Body of pancreas (tissue), 4 donors: ENCODE measurements around the gene AP3D1.

ENCODE experiments used
- POLR2A ChIP-seq, 3 donors: fragments of 450-650 bp; IDR thresholded peaks; one replicate each; pipeline ENCODE4 v1.6.1; 2016; ENCODE audit warnings: antibody characterized with exemption in 3 of 3, mild to moderate bottlenecking in 2 of 3
- TF ChIP-seq, protein P1 (sequence below), 7 experiments: fragments of 450-650 bp in 4 of 7; fragments of 200-600 bp in 3 of 7; sonication (generic) in 3 of 7; IDR thresholded peaks; one replicate each; pipeline ENCODE4 v1.5.1; 2016 to 2019; ENCODE audit warnings: antibody characterized with exemption in 7 of 7

DNA sequence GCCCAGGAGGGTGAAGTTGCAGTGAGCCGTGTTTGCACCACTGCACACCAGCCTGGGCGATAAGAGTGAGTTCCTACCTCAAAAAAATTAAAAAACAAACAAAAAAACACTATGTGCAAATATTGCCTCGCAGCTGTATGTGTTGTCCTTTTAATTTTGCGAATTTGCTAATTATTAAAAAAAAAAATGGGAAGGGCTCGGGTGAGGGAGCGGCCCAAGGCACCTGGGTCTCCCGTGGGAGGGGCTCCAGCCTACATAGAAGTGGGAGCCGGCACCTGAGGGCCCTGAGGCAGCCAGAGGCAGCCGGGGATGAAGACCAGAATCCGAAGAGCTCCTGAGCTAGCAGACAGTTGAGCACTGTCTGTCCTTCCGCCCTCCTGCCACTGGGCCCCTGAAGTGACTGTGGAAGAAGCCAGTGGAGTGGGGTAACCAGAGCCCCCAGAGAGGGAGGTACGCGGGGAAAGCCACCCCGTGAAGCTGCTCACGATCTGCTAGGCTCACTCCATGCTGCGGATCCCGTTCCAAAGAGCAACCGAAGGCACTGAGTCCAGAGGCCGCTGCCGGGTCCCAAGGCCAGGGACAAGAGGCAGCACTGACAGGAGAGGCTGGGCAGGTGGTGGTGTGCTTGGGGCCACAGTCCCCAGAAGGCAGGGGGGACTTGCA is 48.2 kb downstream of the AP3D1 start:
- TF ChIP-seq, protein P1, sequence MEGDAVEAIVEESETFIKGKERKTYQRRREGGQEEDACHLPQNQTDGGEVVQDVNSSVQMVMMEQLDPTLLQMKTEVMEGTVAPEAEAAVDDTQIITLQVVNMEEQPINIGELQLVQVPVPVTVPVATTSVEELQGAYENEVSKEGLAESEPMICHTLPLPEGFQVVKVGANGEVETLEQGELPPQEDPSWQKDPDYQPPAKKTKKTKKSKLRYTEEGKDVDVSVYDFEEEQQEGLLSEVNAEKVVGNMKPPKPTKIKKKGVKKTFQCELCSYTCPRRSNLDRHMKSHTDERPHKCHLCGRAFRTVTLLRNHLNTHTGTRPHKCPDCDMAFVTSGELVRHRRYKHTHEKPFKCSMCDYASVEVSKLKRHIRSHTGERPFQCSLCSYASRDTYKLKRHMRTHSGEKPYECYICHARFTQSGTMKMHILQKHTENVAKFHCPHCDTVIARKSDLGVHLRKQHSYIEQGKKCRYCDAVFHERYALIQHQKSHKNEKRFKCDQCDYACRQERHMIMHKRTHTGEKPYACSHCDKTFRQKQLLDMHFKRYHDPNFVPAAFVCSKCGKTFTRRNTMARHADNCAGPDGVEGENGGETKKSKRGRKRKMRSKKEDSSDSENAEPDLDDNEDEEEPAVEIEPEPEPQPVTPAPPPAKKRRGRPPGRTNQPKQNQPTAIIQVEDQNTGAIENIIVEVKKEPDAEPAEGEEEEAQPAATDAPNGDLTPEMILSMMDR (IDR thresholded peaks at IDR 0.05): no peak
- no peak for TF ChIP-seq POLR2A (IDR thresholded peaks at IDR 0.05)
